ENCODE data around the gene LRP1B.

DNA sequence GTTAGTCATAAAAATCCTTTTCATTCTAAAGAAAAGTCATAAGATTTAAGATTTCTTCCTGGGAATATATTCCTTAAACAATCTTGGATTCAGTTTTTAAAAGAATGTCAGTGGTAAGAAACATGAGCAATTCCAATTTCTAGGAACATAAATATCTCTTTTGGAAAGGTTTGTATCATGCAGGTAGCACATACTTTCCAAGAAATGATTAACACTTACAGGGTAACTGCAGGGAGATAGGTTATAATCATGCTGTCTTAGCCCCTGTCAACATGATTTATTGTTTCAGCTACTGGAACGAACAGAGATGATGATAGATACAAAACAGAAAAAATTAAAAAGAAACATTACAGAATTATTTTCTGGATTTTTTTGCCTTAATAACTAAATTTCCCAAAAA lies 1537.7 kb downstream of the LRP1B start:
- TF ChIP-seq, protein P1, sequence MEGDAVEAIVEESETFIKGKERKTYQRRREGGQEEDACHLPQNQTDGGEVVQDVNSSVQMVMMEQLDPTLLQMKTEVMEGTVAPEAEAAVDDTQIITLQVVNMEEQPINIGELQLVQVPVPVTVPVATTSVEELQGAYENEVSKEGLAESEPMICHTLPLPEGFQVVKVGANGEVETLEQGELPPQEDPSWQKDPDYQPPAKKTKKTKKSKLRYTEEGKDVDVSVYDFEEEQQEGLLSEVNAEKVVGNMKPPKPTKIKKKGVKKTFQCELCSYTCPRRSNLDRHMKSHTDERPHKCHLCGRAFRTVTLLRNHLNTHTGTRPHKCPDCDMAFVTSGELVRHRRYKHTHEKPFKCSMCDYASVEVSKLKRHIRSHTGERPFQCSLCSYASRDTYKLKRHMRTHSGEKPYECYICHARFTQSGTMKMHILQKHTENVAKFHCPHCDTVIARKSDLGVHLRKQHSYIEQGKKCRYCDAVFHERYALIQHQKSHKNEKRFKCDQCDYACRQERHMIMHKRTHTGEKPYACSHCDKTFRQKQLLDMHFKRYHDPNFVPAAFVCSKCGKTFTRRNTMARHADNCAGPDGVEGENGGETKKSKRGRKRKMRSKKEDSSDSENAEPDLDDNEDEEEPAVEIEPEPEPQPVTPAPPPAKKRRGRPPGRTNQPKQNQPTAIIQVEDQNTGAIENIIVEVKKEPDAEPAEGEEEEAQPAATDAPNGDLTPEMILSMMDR (IDR thresholded peaks at IDR 0.05; ENCODE audit: low read length): no peak
- TF ChIP-seq EZH2phosphoT487 (IDR thresholded peaks at IDR 0.05; ENCODE audit: low read length): no peak
- TF ChIP-seq EZH2 (optimal IDR thresholded peaks at IDR 0.05; ENCODE audit: low read depth, low read length): no peak
